GM21619 (cell line): ENCODE results near the gene PDE4B.
A peak's percentile ranks its signal among the peaks of the same experiment; 100 is the strongest.

ENCODE experiments used
- ATAC-seq: cut with Tn5 transposase; IDR thresholded peaks from one replicate; pipeline ENCODE4 v1.9.1; 2021; ENCODE audit not compliant: unreplicated experiment

The PDE4B gene

DNA sequence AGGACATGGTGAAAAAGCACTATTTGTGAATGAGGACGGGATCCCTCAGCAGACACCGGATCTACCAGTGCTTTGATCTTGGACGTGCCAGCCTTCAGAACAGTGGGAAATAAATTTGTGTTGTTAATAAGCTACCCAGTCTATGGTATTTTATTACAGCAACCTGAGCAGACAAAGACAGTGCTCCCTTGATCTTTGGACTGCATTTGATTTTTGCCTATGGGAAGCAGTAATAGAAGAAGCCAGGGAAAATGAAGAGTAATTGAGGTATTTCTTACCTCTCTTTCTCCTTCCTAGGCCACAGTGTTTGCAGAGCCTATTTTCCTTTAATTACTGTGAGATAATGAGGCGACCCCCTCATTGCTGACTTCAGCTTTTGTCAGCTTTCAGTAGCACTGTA is 87.9 kb downstream of the PDE4B start:
- no peak for ATAC-seq

DNA sequence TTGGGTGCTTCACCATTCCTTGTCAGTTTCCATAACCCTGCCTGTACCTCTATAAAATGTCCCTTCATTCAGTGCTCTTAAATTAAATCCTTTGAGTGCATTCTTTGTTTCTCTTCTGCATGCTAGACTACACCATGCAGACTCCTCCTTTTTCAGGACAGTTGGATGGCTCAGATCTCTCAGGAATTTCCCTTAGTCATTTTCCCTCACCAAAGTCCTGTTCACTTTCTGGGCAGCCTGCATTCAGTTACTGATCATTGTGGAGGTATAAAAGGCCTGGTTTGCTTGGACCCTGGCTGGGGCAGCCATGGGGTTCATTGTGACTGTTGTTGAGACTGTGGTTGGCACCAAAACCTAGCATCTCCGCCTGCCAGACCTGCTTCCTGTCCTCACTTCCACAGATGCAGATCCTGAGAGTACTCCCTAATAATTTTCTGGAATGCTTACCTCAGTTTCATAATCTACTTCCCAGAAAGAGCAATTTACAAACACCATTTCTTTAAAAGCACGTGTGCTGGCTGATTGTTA is 88.4 kb downstream of the PDE4B start:
- no peak for ATAC-seq

DNA sequence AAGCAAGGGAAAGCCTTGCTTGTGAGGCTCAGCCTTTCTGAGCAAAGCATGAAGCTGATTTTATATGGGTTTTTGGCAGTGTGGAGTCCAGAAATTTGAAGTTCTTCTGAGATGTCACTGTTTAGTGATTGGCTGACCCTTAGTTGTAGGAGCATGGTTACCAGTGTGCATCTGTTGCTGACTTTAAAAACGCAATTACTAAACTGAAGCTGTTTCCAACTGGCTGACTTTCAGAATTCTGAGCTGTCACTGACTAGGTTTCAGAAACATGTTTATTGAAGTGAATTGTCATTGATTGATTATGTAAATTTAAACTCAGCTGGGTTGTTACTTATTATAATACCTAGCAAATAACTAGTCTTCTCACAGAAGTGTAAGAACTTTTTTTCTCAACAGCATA is 89.4 kb downstream of the PDE4B start:
- no peak for ATAC-seq

DNA sequence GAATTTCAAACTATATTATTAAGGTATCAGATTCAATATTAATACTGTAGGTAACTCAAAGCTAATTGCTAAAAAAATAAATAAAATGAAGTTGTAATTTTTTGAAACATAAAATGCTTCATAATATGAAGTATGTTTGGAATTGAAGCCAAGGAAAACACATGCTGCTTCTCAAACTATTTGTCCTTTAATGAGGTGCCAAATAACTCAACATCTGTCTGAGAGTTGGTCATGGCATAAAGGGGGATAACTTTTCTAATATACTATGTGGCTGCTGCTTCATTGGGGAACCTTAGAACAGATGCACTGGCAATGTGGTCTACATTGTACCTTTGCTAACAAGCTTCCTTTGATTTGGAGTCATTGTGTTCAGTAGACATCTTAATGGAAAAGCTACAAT is 96.7 kb downstream of the PDE4B start:
- ATAC-seq, result no peak

DNA sequence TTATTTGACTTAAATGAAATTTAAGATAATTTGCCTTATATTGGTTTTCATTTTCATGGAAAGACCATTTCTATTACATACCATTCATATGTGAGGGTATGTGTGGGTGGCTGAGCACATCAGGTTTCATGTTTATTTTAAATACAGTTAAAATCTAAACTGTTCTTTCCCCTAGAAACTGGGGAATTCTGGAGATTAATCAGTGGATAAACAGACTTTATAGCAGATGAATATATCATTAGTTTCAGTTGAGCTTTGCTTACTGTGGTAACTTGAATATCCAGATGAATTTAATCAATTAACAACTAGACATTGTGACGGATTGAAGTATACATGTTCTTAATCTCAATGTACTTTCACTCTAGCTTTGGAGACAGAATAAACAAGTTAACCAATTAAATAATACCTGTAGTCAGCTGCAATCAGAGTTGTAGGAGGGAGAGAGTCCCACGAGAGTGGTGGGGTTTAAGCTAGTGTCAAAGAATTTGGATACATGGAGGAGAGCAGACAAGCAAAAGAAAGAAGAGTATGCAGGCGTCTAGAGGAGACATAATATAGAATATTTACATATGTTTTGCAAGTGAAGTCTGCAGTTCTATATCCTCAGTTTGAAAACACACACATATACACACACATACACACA is 97.6 kb downstream of the PDE4B start:
- ATAC-seq, result no peak

DNA sequence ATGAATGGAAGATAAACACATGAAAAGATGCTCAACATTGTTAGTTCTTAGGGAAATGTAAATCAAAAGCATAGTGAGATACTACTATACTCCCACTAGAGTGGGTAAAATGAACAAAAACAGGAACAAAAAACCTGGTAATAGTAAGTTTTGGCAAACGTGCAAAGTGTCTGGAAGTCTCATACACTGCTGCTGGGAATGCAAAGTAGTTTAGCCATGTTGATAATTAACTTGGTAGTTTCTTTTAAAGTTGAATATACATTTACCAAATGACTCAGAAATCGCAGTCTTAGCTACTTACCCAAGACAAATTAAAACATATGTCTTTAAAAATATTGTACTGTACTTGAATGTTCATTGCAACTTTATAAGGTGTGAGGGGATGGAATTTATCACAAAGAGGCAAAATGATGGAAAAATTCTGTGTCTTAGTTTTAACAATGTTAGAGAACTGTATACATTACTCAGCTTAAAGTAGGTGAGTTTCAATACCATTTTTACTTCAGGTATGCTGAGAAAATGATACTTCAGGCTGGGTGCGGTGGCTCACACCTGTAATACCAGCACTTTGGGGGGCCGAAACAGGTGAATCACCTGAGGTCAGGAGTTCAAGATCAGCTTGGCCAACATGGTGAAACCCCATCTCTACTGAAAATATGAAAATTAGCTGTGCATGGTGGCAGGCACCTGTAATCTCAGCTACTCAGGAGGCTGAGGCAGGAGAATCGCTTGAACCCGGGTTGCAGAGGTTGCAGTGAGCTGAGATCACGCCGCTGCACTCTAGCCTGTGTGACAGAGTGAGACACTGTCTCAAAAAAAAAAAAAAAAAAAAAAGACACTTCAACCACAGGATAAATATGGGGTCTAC is 102.3 kb downstream of the PDE4B start:
- peak; percentile 95 for ATAC-seq

DNA sequence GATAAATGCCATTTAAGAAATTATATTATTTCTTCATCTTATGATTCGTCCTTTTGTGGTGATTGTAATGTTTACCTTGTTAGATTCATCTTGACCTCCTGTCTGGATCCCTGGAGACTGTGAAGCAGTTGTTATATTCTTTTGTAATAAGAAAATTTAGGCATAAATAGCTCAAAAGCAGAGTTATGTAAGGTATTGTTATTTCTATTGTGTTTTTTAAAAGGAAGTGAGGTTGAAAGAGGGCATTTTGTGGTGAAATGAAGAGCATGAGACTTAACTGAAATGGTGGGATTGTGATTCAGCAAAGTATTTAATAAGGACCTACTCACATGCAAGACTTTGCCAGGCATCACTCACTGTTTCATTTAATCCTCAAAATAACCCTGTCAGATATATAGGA is 104.0 kb downstream of the PDE4B start:
- no peak for ATAC-seq

DNA sequence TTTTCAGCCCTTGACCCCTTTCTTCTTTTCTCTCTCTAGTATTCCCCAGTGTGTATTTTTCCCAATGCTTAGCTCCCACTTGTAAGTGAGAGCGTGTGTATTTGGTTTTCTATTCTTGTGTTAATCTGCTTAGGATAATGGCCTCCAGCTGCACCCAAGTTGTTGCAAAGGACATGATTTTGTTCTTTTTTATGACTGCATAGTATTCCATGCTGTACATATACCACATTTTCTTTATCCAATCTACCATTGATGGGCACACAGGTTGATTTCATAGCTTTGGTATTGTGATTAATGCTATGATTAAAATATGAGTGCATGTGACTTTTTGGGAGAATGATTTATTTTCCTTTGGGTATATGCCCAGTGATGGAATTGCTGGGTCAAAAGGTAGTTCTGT is 104.8 kb downstream of the PDE4B start:
- no peak for ATAC-seq

DNA sequence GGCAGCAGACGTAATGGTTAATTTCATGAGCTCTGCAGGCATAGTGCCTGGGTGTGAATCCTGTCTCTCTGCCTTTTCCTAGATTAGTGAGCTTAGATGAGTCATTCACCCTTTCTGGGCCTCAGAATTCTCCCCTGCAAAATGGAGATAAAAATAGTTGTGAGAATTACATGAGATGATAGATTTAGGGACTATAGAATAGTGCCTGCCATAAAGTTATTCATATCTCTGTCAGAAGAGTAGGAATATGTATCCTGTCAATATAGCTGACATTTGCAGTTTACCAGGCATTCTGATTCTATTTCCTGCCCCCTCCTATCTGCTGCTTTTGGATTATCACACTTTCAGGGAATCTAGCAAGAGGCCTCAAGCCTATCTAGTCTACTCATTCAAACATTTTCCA is 112.0 kb downstream of the PDE4B start:
- ATAC-seq, result no peak

DNA sequence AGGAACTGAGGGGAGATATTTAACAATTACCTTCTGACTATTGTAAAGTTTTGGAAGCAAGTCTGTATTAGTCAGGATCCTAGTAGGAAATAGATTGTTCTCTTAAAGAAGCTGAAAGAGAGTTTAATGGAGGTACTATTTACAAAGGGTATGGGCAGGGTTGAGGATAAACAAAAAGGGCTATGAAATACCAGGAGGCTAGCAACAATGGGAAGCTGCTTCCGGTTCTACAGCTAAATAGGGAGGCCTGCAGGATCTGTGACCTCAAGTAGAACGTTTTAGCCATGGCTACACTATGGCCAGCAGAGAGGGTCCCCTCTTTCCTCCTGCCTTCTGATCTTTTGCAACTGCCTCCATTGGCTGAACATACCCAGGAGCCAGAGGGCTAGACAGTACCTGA is 117.7 kb downstream of the PDE4B start:
- no peak for ATAC-seq

DNA sequence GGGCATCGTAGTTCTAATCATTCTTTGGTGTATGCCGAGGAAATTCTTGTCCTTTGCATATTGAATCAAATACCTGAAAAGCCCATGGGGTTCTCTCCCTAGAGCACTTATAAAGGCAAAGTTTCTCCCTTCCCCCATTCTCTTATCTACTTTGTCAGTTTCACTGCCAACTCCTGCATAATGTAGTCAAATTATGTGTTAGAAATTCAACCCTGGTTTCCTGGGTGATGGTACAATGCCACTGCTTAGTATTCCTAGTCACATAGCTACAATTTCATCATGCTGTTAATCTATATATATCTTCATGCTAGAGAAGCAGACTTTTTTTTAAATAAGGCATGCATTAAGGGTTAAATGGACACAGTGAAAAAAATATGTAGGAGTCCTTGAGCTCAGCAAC is 119.0 kb downstream of the PDE4B start:
- no peak for ATAC-seq

DNA sequence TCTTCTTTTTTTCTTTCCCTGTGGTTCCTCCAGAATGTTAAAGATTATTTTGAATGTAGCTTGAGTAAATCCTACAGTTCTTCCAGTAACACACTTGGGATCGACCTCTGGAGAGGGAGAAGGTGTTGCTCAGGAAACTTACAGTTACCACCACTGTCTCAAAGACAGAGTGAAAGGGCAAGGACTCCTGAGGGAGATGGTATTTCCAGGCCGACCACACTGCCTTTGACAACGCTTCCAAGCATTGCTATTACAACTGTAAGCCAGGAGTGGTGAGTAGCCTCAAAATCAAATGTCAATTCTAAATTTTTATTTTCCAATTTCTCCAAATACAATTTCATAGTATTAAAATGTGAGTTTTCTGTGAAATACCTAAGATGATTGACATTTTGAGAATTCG is 125.9 kb downstream of the PDE4B start:
- ATAC-seq, result no peak

DNA sequence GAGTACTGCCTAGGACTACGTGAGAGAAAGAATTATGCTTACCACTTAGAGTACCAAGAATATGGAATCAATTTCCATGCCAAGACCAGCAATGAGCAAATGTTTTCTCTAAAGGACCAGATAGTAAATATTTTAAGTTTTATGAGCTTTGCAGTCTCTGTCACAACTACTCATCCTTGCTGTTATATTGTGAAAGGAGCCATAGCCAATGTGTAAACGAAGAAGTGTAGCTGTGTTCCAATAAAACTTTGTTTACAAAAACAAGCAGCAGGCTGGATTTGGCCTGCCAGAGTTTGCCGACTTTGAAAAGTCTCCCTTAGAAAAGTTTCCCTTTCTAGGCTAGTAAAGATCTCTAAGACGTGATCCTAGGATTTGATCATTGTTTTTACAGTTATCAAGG is 128.8 kb downstream of the PDE4B start:
- ATAC-seq, result no peak

DNA sequence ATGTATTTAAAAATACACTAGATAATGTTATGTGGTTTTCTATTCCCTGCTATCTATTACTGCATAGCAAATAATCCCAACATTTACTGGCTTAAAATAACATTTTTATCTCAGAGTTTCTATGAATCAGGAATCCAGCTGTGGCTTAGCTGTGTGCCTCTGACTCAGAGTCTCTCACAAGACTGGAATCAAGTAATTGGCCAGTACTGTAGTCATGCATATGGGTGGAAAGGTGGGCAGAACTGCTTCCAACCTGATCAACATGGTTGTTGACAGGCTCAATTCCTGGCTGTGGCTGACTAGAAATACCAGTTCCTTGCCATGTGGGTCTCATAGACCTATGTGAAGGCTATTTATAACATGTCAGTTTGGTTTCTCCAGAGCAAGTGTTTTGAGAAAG is 131.8 kb downstream of the PDE4B start:
- no peak for ATAC-seq

DNA sequence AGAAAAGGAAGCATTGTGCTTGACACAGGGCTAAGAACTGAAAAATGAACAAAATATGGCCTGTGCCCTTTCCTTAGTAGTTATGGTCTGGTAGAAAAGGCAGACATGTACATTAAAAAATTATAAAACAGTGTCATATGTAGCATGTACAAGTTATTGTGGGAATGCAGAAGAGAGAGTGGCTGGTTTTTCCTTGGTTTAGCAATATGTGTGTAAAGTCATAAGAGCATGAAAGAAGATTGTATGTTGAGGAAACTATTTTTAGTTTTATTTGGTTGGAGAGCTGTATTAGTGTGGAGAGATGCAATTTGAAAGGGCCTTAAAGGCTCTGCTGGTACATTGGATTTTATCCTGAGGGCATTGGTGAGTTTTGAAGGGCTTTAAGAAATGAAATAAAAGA is 145.8 kb downstream of the PDE4B start:
- ATAC-seq, result no peak

DNA sequence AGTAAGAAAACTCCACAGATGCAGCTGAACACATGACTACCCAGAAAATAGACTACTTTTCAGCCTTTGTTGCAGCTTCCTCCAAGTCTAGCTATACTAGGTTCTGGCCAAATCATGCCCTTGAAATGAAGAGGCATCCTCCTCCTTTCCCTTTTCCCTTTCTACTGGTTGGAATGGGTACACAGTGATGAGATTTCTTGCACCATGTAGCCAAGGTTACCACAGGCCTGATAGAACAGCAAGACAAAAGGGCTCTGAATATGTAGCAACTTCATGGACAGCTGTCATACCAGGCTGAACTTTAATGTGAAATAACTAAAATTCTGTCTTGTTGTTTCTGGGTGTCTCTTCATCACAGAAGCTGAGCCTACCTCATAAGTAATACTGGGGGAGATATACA is 146.5 kb downstream of the PDE4B start:
- ATAC-seq, result no peak

DNA sequence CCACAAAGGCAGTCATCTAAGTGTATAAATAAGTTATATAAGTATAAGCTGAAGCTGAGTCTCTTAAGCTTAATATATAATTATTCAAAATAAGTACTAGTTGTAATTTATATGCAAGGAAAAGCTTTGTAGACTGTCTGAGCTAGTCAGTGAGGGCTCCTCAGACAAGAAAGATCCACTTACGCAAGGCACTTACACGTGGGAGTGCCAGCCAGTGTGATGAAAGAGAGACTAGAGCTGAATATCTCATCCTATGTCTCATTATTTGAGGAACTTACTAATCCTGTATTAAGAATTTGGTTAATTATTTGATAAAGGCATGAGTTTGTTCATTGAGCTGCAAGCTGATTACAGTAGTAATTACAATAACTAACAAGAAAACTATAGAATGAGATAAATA is 146.9 kb downstream of the PDE4B start:
- ATAC-seq, result no peak

DNA sequence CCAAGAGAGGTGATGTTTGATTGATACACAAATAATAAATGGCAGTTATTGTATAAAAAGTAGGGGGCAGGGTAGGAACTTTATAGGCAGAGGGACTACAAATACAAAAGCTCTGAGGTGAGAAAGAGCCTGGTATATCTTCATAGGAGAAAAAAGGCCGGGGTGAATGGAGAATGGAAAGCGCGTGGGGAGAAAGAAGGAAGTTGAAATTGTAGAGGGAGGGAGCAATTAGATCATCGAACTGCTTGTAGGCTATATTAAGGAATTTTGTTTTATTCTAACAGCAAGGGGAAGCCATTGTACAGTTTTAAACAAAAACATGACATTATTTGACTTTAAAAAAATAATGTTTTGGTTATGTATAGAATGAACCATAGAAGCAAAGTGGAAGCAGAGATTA is 147.4 kb downstream of the PDE4B start:
- no peak for ATAC-seq

DNA sequence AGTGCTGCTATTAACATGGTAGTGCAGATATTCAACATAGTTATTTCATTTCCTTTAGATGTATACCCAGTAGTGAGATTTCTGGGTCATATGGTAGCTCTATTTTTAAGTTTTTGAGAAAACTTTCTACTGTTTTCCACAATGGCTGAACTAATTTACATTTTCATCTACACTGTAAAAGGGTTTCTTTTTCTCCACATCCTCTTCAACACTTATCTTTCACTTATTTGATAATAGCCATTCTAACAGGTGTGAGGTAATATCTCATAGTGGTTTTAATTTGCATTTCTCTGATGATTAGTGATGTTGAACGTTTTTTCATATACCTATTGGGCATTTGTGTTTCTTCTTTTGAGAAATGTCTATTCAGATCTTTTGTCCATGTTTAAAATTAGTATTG is 149.8 kb downstream of the PDE4B start:
- peak; percentile 74 for ATAC-seq

DNA sequence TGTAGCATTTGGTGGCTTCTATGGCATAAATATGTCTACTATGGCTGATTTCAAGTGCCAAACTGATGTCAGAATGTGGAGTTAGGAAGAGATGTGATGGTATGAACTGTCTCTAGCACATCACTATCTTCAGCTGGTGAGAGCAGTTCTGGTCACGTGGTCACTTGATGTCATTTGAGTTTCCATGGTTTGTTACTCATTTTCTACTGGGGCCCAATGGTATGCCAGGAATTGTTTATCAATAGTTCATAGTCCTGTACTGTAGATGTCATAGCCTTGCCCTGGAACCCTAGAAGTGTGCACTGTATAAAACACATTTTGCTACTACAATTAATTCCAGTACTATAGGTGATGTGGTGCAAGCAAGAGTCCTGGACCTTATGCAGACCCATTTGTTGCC is 153.7 kb downstream of the PDE4B start:
- no peak for ATAC-seq

DNA sequence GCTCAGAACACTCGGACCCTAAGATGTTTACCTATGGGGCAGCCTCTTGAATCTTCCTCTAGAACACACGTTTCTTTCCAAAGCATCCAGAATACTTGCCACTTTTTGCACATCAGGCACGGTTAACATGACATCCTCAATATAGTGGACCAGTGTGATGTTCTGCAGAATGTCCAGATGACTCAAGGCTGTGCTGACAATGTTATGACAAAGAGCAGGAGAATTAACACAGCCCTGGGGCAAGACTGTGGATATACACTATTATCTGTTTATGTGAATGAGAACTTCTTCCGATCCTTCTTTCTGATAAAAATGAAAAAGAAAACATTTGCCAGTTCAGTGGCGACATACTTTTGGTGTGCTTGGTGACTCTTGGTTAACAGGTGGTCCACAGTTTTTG is 154.3 kb downstream of the PDE4B start:
- ATAC-seq, result no peak

DNA sequence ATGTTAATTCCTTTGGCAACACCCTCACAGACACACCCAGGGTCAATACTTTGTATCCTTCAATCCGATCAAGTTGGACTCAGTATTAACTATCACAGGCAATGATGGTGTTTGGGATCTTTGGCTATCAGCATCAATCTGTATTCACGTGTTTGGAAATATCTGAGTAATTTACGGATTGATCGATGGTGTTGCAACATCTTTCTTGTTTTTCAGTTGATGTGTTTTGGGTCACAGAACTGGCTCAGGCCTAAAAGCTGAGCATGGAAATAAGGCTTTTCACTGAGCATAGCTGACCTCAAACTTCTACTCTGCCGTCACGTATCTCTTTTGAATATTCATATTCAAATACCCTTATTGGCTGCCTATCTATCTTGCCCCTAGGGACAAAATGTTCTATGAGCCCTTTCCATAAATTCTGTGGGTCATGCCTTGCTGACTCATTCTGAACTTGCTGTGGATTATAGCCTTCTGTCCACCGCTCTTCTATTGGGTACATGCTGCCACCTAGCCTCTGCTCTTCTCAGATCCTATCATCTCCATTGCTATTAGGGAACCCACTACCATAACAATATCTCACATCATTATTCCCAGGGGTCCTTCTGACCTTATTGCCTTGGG is 156.0 kb downstream of the PDE4B start:
- ATAC-seq, result peak; percentile 75
